H1 (cell line): ENCODE data around the gene PHRF1. TPM values are rescaled to one million over a fixed set of nuclear protein-coding genes. Genes with fewer than 3 reads are reported as not detected.
A peak's percentile ranks its signal among the peaks of the same experiment; 100 is the strongest.

Experiments used
- EZH2 ChIP-seq: fragments of 200-600 bp; sonication (generic); IDR thresholded peaks from 2 replicates; pipeline ENCODE4 v1.7.1; 2012; ENCODE audit warnings: low read depth, mild to moderate bottlenecking, moderate library complexity, low read length, inconsistent platforms; ENCODE audit not compliant: severe bottlenecking
- KDM5A ChIP-seq: fragments of 200-600 bp; IDR thresholded peaks from 2 replicates; pipeline ENCODE4 v1.7.1; 2012; ENCODE audit warnings: mild to moderate bottlenecking, low read length, inconsistent platforms, mixed read lengths
- MAFK ChIP-seq: IDR thresholded peaks from 2 replicates; pipeline ENCODE4 v1.6.1; 2012; ENCODE audit warnings: low read depth, mild to moderate bottlenecking, improper control_type of control experiment, low read length
- NANOG ChIP-seq: IDR thresholded peaks from 2 replicates; pipeline ENCODE4 v1.6.1; 2011; ENCODE audit warnings: low read length, low read depth, mild to moderate bottlenecking, inconsistent platforms; ENCODE audit not compliant: insufficient read depth, poor library complexity, severe bottlenecking
- PHF8 ChIP-seq: fragments of 200-600 bp; sonication (generic); conservative IDR thresholded peaks from 2 replicates; pipeline ENCODE4 v1.7.1; 2012; ENCODE audit warnings: low read depth, mild to moderate bottlenecking, inconsistent platforms, low read length, moderate library complexity
- RXRA ChIP-seq: IDR thresholded peaks from 2 replicates; pipeline ENCODE4 v1.6.1; 2011; ENCODE audit warnings: low read depth, mild to moderate bottlenecking, low read length, moderate library complexity; ENCODE audit not compliant: insufficient read depth
- SAP30 ChIP-seq: fragments of 300-600 bp; sonication (generic); IDR thresholded peaks from 2 replicates; pipeline ENCODE4 v1.7.1; 2012; ENCODE audit warnings: low read length, moderate library complexity, mild to moderate bottlenecking, inconsistent platforms; ENCODE audit not compliant: insufficient read depth, insufficient replicate concordance
- polyA plus RNA-seq, 7 experiments: library from polyadenylated mRNA; depleted of rRNA in 3 of 7; stranded (reverse) in 5 of 7; unstranded in 2 of 7; fragments of >200 nt in 5 of 7; fragments of 200-250 nt in 2 of 7; gene quantifications; 1 replicate in 5 of 7; 2 replicates in 1 of 7; 4 replicates in 1 of 7; pipeline versions ENCODE4 v1.2.1 to v1.2.3, GENCODE V29; 2011 to 2013; ENCODE audit warnings: missing spikeins in 2 of 7, mixed read lengths in 2 of 7
- total RNA-seq: library from RNA; stranded (reverse); fragmentation: NEBNext Ultra II Directional; extraction: Animal tissue kit (Norgen Biotek cat#: 25700); gene quantifications from 2 replicates; pipeline ENCODE4 v1.2.1, GENCODE V29; 2021

PHRF1 gene
- total and polyA plus RNA-seq, 2 of the 8 experiments (the other 6 are each of a cell fraction or from before 2014, with no cell fraction given): 13.4 to 37.3 TPM

- no peak for TF ChIP-seq RXRA
- no peak for TF ChIP-seq EZH2
- TF ChIP-seq PHF8: peak; percentile 81
- no peak for TF ChIP-seq KDM5A
- no peak for TF ChIP-seq NANOG
- no peak for TF ChIP-seq SAP30
- TF ChIP-seq MAFK: no peak
These were observed at the start of gene PHRF1 (continued) for GRCh38 chr11:575996-576768.
